ENCODE results near the gene PPP1CB.

Gene PPP1CB

DNA sequence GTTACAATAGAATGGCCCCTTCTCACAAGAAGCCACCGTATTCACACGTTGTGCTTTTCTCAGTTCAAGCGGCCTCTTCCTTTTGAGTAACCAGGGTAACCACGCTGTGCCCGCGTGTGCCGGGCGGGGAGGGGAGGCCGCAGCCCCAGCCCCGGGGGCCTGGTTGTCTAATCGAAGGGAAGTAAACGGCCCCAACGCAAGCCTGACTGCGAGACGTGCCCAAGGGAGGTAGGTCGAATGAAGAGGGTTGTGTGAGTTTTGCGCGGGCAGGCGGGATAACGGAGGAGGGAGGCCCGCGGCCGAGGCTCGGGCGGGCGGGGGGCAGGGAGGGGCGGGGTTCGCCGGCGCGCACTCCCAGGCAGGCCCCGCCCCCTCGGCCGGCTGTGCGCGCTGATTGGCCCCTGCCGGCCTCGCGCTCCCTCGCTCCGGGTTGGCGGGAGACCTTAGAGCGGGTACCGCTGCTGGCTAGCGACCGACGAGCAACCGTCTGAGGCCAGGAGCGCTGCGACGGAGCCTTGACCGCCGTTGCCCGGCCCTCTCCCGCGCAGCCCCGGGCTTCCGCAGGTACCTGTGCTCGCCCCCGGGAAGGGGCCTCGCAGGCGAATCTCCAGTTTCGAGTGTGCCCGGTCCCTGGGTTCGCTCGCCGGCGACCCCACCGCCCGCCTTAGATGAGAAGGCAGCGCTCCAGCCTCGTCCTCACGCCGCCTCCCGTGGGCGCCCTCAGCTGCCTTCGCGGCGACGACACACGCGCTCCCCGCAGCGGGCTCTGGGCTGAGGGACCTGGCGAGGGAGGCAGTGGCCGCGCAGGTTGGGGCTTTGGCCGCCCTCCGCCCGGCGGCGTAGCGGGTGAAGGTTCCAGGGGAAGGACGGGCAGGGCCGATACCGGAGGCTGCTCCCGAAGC, 59.0 kb downstream of the PPP1CB start, which contains the start of gene SPDYA:
SPDYA (plus strand) TSS at position 451 of the 902 bp plus-strand sequence. CDS start 5,181 bp downstream, outside the sequence.
- peak within 1 kb of the TSS; percentile 52 for H3K4me2 ChIP-seq (ENCODE audit: low read depth, low read length)
- H3K27me3 ChIP-seq (replicated peaks; ENCODE audit: insufficient read depth, low read length): no peaks in the 10 kb centered on the region
- H3K9me2 ChIP-seq (replicated peaks; ENCODE audit: insufficient read depth, low read length): no peaks in the 10 kb centered on the region
- no peaks in the 10 kb centered on the region for H3K9me3 ChIP-seq (replicated peaks; ENCODE audit: insufficient read depth, low read length)
- no peaks in the 10 kb centered on the region for H4K20me1 ChIP-seq (ENCODE audit: insufficient read depth, low read length)
- no peaks in the 10 kb centered on the region for H3F3A ChIP-seq (ENCODE audit: insufficient read depth, low read length)
- no peaks in the 10 kb centered on the region for H3K79me2 ChIP-seq (ENCODE audit: low read length)
- no peak within 1 kb of the TSS for H2AFZ ChIP-seq (ENCODE audit: low read length)
- TF ChIP-seq EZH2 (optimal IDR thresholded peaks at IDR 0.05; ENCODE audit: low read depth, low read length) (no peak), EZH2phosphoT487 (IDR thresholded peaks at IDR 0.05; ENCODE audit: low read length) (no peak), CTCF (IDR thresholded peaks at IDR 0.05; ENCODE audit: low read length) (no peak)
- DNase-seq: peak; percentile 32
- 0 out of 2 replicates have a peak within 1 kb of the TSS, but pooled peaks have one; percentile 17 for H3K4me3 ChIP-seq (ENCODE audit: low read length)
- no peaks in the 10 kb centered on the region for H3K36me3 ChIP-seq (replicated peaks; ENCODE audit: insufficient read depth, low read length)
- no peaks in the 10 kb centered on the region for H3K4me1 ChIP-seq (ENCODE audit: low read length)
- no peak within 1 kb of the TSS for H3K9ac ChIP-seq (ENCODE audit: low read length)
- no peak within 1 kb of the TSS for H3K27ac ChIP-seq (ENCODE audit: low read length)

GRCh38 chr2:28818053-28818452, 66.4 kb downstream of the PPP1CB start:
- Histone ChIP-seq H3K9me2 (replicated peaks; ENCODE audit: insufficient read depth, low read length) (no peaks in the 10 kb centered on the region), H3K27me3 (replicated peaks; ENCODE audit: insufficient read depth, low read length) (no peaks in the 10 kb centered on the region), H3K4me3 (ENCODE audit: low read length) (no peak overlapping the region), H3F3A (ENCODE audit: insufficient read depth, low read length) (no peaks in the 10 kb centered on the region), H3K79me2 (ENCODE audit: low read length) (no peaks in the 10 kb centered on the region), H3K36me3 (replicated peaks; ENCODE audit: insufficient read depth, low read length) (no peaks in the 10 kb centered on the region), H3K27ac (ENCODE audit: low read length) (no peak overlapping the region), H3K4me2 (ENCODE audit: low read depth, low read length) (no peak overlapping the region), H3K9ac (ENCODE audit: low read length) (no peak overlapping the region), H2AFZ (ENCODE audit: low read length) (no peak overlapping the region), H3K4me1 (ENCODE audit: low read length) (no peaks in the 10 kb centered on the region), H4K20me1 (ENCODE audit: insufficient read depth, low read length) (no peaks in the 10 kb centered on the region), H3K9me3 (replicated peaks; ENCODE audit: insufficient read depth, low read length) (no peaks in the 10 kb centered on the region)
- DNase-seq: no peak
- TF ChIP-seq EZH2phosphoT487 (IDR thresholded peaks at IDR 0.05; ENCODE audit: low read length) (no peak), CTCF (IDR thresholded peaks at IDR 0.05; ENCODE audit: low read length) (no peak), EZH2 (optimal IDR thresholded peaks at IDR 0.05; ENCODE audit: low read depth, low read length) (no peak)

DNA sequence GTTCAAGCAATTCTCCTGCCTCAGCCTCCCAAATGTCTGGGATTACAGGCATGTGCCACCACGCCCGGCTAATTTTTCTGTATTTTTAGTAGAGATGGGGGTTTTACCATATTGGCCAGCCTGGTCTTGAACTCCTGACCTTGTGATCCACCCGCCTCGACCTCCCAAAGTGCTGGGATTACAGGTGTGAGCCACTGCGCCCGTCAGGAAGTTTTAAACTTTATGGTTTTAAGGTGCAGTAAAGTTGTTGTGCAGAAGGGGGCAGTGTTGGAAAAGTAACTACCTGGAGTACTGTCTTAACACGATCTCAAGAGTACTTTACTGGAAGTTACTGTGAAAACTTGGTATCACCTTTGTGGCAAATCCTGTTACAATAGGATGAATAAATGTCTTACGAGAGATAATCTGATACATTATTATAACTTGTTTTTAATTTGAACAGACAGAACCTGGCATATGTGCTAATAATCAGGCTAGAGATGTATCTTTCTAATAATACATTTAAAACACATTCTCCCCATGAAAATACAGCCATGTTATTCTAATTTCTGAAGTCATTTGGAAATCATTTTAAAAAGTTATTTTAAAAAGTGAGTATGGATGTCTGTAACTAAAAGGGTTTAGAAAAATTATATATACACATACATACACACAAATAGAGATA, 69.8 kb downstream of the PPP1CB start:
- no peaks in the 10 kb centered on the region for H3K9me2 ChIP-seq (replicated peaks; ENCODE audit: insufficient read depth, low read length)
- H2AFZ ChIP-seq (ENCODE audit: low read length): no peak overlapping the region
- no peaks in the 10 kb centered on the region for H3K36me3 ChIP-seq (replicated peaks; ENCODE audit: insufficient read depth, low read length)
- no peak overlapping the region for H3K4me3 ChIP-seq (ENCODE audit: low read length)
- peak; percentile 65 for DNase-seq
- TF ChIP-seq EZH2 (optimal IDR thresholded peaks at IDR 0.05; ENCODE audit: low read depth, low read length) (no peak), EZH2phosphoT487 (IDR thresholded peaks at IDR 0.05; ENCODE audit: low read length) (no peak), CTCF (IDR thresholded peaks at IDR 0.05; ENCODE audit: low read length) (peak; percentile 57)
- no peaks in the 10 kb centered on the region for H3K27me3 ChIP-seq (replicated peaks; ENCODE audit: insufficient read depth, low read length)
- no peaks in the 10 kb centered on the region for H3K4me1 ChIP-seq (ENCODE audit: low read length)
- H3K79me2 ChIP-seq (ENCODE audit: low read length): no peaks in the 10 kb centered on the region
- no peaks in the 10 kb centered on the region for H3F3A ChIP-seq (ENCODE audit: insufficient read depth, low read length)
- no peak overlapping the region for H3K27ac ChIP-seq (ENCODE audit: low read length)
- H3K4me2 ChIP-seq (ENCODE audit: low read depth, low read length): no peak overlapping the region
- no peaks in the 10 kb centered on the region for H4K20me1 ChIP-seq (ENCODE audit: insufficient read depth, low read length)
- H3K9ac ChIP-seq (ENCODE audit: low read length): no peak overlapping the region
- H3K9me3 ChIP-seq (replicated peaks; ENCODE audit: insufficient read depth, low read length): no peaks in the 10 kb centered on the region
